HepG2 (cell line): Measurements from ENCODE around the gene NEK11. TPM values are rescaled to one million over a fixed set of nuclear protein-coding genes. Genes with fewer than 3 reads are reported as not detected.

Experiments used
- ATF4 ChIP-seq, 2 experiments: fragments of 450-650 bp in 1 of 2; sonication (generic) in 1 of 2; formaldehyde crosslinking; IDR thresholded peaks; 2 replicates each; pipeline versions ENCODE4 v1.5.0 to v1.8.0; 2020 to 2022; ENCODE audit warnings: mild to moderate bottlenecking in 1 of 2, missing genetic modification reagents in 1 of 2
- EHMT2 ChIP-seq: fragments of 200-600 bp; sonication (generic); IDR thresholded peaks from 2 replicates; pipeline ENCODE4 v1.7.0; 2017; ENCODE audit warnings: antibody characterized with exemption, low read depth, low read length, borderline replicate concordance
- GMEB1 ChIP-seq: sonication (generic); formaldehyde crosslinking; IDR thresholded peaks from 2 replicates; pipeline ENCODE4 v1.5.1; 2020; ENCODE audit warnings: missing genetic modification reagents, mild to moderate bottlenecking, borderline replicate concordance
- POLR2G ChIP-seq: fragments of 200-400 bp; formaldehyde crosslinking; IDR thresholded peaks from 2 replicates; pipeline ENCODE4 v1.6.1; 2018; ENCODE audit warnings: mild to moderate bottlenecking, low read depth, low read length, moderate library complexity
- RNF219 ChIP-seq: sonication (generic); formaldehyde crosslinking; IDR thresholded peaks from 2 replicates; pipeline ENCODE4 v1.5.0; 2020; ENCODE audit warnings: mild to moderate bottlenecking, missing genetic modification reagents
- SYNCRIP ChIP-seq: fragments of 200-400 bp; formaldehyde crosslinking; IDR thresholded peaks from 2 replicates; pipeline ENCODE4 v1.6.1; 2018; ENCODE audit warnings: mild to moderate bottlenecking, low read depth, low read length; ENCODE audit not compliant: insufficient read depth
- TAF1 ChIP-seq: sonication (generic); formaldehyde crosslinking; IDR thresholded peaks from 2 replicates; pipeline ENCODE4 v1.4.0; 2020; ENCODE audit warnings: missing genetic modification reagents
- THYN1 ChIP-seq: sonication (generic); formaldehyde crosslinking; IDR thresholded peaks from 2 replicates; pipeline ENCODE4 v1.8.1; 2023; ENCODE audit warnings: low read depth, mild to moderate bottlenecking, moderate library complexity, missing genetic modification reagents, borderline replicate concordance
- ZBTB20 ChIP-seq: sonication (generic); formaldehyde crosslinking; IDR thresholded peaks from 2 replicates; pipeline ENCODE4 v1.8.1; 2023; ENCODE audit warnings: missing genetic modification reagents, low read depth, mild to moderate bottlenecking, borderline replicate concordance
- ZBTB26 ChIP-seq: IDR thresholded peaks from 2 replicates; pipeline ENCODE4 v1.6.1; 2016; ENCODE audit warnings: missing compliant biosample characterization, missing genetic modification reagents, borderline replicate concordance
- ZBTB3 ChIP-seq: sonication (generic); formaldehyde crosslinking; IDR thresholded peaks from 2 replicates; pipeline ENCODE4 v1.4.0; 2020; ENCODE audit warnings: low read depth, mild to moderate bottlenecking, moderate library complexity, missing genetic modification reagents, borderline replicate concordance
- ZBTB37 ChIP-seq: sonication (generic); formaldehyde crosslinking; IDR thresholded peaks from 2 replicates; pipeline ENCODE4 v1.4.0; 2020; ENCODE audit warnings: mild to moderate bottlenecking, missing genetic modification reagents
- ZNF513 ChIP-seq: sonication (generic); formaldehyde crosslinking; conservative IDR thresholded peaks from 2 replicates; pipeline ENCODE4 v1.5.0; 2020; ENCODE audit warnings: missing genetic modification reagents
- ZNF547 ChIP-seq: sonication (generic); formaldehyde crosslinking; IDR thresholded peaks from 2 replicates; pipeline ENCODE4 v1.5.1; 2020; ENCODE audit warnings: mild to moderate bottlenecking, missing genetic modification reagents
- ZNF660 ChIP-seq: sonication (generic); formaldehyde crosslinking; IDR thresholded peaks from 2 replicates; pipeline ENCODE4 v1.5.1; 2020; ENCODE audit warnings: mild to moderate bottlenecking, low read depth, missing genetic modification reagents, borderline replicate concordance
- ZNF792 ChIP-seq: IDR thresholded peaks from 2 replicates; pipeline ENCODE4 v1.6.1; 2016
- ZNF816 ChIP-seq: sonication (generic); formaldehyde crosslinking; IDR thresholded peaks from 2 replicates; pipeline ENCODE4 v1.8.0; 2022; ENCODE audit warnings: missing genetic modification reagents, mild to moderate bottlenecking, borderline replicate concordance
- polyA plus RNA-seq, 8 experiments: library from polyadenylated mRNA; depleted of rRNA in 3 of 8; stranded (reverse) in 7 of 8; unstranded in 1 of 8; fragments of >200 nt; fragmentation: Illumina TruSeq in 4 of 8; extraction: Trizol in 4 of 8; gene quantifications; 2 replicates each; pipeline versions ENCODE4 v1.2.1 to v1.2.3, GENCODE V29; 2011 to 2016; ENCODE audit warnings: low read depth in 4 of 8, missing spikeins in 1 of 8, mixed read lengths in 1 of 8; ENCODE audit not compliant: insufficient read depth in 1 of 8
- total RNA-seq, 5 experiments: library from RNA; depleted of rRNA; stranded (reverse); fragments of >200 nt; fragmentation: Illumina TruSeq; extraction: Trizol; gene quantifications; 2 replicates each; pipeline ENCODE4 v1.2.3, GENCODE V29; 2016; ENCODE audit warnings: low read depth in 1 of 5

NEK11 gene
- total and polyA plus RNA-seq, 2 of the 13 experiments (the other 11 are each of a cell fraction or from before 2014, with no cell fraction given): 0.95 to 2.2 TPM

- no peak for TF ChIP-seq ZNF513 (CRISPR knock-in tag)
- TF ChIP-seq THYN1 (CRISPR knock-in tag): no peak
- no peak for TF ChIP-seq ZBTB26 (CRISPR knock-in tag)
- no peak for TF ChIP-seq ATF4 (CRISPR knock-in tag; IDR thresholded peaks at IDR 0.05)
- TF ChIP-seq TAF1: peak; percentile 81
- no peak for TF ChIP-seq ZBTB3 (CRISPR knock-in tag)
- 0 out of 2 replicates have a peak, but pooled peaks have one; percentile 41 for TF ChIP-seq ZNF792 (CRISPR knock-in tag)
- TF ChIP-seq ZBTB20 (CRISPR knock-in tag): no peak
- TF ChIP-seq ZNF816: no peak
- TF ChIP-seq ZNF547 (CRISPR knock-in tag): peak; percentile 64; the same call in 1 of the 2 replicates
- peak; percentile 71 for TF ChIP-seq GMEB1 (CRISPR knock-in tag)
- TF ChIP-seq ZNF660: no peak
- TF ChIP-seq POLR2G: peak; percentile 84
- no peak for TF ChIP-seq RNF219 (CRISPR knock-in tag)
- no peak for TF ChIP-seq EHMT2
- no peak for TF ChIP-seq ZBTB37 (CRISPR knock-in tag)
- no peak for TF ChIP-seq SYNCRIP
Measured at GRCh38 chr3:131026321-131027151, at the start of gene NEK11, which contains the start of gene ASTE1 (continued).
